Hematopoietic multipotent progenitor cell treated with erythropoietin and hydrocortisone succinate and interleukin-3 and kit ligand, for 8 days (in vitro differentiated cells): ENCODE data around the gene WWOX.

Experiments used
- DNase-seq: peaks from one replicate; pipeline ENCODE4 v3.0.0-alpha.2; 2015

The WWOX gene

GRCh38 chr16:79171931-79172705 lies 1072.7 kb downstream of the WWOX start:
- DNase-seq, result no peak

- no peak for DNase-seq
Observed at GRCh38 chr16:79172976-79173500, 1073.6 kb downstream of the WWOX start.

GRCh38 chr16:79173919-79174318 lies 1074.5 kb downstream of the WWOX start:
- no peak for DNase-seq

- DNase-seq, result no peak
Observed at GRCh38 chr16:79175286-79176057, 1076.0 kb downstream of the WWOX start.

GRCh38 chr16:79177018-79177417 lies 1077.6 kb downstream of the WWOX start:
- peak; percentile 22 for DNase-seq

- DNase-seq, result no peak
Observed at GRCh38 chr16:79181419-79181818, 1082.0 kb downstream of the WWOX start.

GRCh38 chr16:79182616-79183015 lies 1083.2 kb downstream of the WWOX start:
- no peak for DNase-seq

GRCh38 chr16:79183571-79183970 lies 1084.1 kb downstream of the WWOX start:
- no peak for DNase-seq

GRCh38 chr16:79184464-79185030 lies 1085.1 kb downstream of the WWOX start:
- DNase-seq, result no peak

- no peak for DNase-seq
Observed at GRCh38 chr16:79185711-79186110, 1086.3 kb downstream of the WWOX start.

GRCh38 chr16:79186196-79186595 lies 1086.7 kb downstream of the WWOX start:
- no peak for DNase-seq

- no peak for DNase-seq
Observed at GRCh38 chr16:79188115-79188738, 1088.8 kb downstream of the WWOX start.

GRCh38 chr16:79188739-79189122 lies 1089.3 kb downstream of the WWOX start:
- DNase-seq, result no peak

GRCh38 chr16:79190542-79190941 lies 1091.1 kb downstream of the WWOX start:
- DNase-seq, result no peak

GRCh38 chr16:79191933-79192332 lies 1092.5 kb downstream of the WWOX start:
- DNase-seq, result no peak

GRCh38 chr16:79192904-79193303 lies 1093.5 kb downstream of the WWOX start:
- no peak for DNase-seq

GRCh38 chr16:79194291-79194690 lies 1094.8 kb downstream of the WWOX start:
- no peak for DNase-seq

- no peak for DNase-seq
Observed at GRCh38 chr16:79195938-79196337, 1096.5 kb downstream of the WWOX start.

- no peak for DNase-seq
Observed at GRCh38 chr16:79201436-79201835, 1102.0 kb downstream of the WWOX start.

- DNase-seq, result no peak
Observed at GRCh38 chr16:79202977-79203376, 1103.5 kb downstream of the WWOX start.

- DNase-seq, result no peak
Observed at GRCh38 chr16:79204486-79204885, 1105.0 kb downstream of the WWOX start.

GRCh38 chr16:79206889-79207288 lies 1107.4 kb downstream of the WWOX start:
- no peak for DNase-seq

- DNase-seq, result no peak
Observed at GRCh38 chr16:79209308-79209707, 1109.9 kb downstream of the WWOX start.
